Bone marrow (tissue), 2 donors: Measurements from ENCODE around the gene EDARADD.
A peak's percentile ranks its signal among the peaks of the same experiment; 100 is the strongest.

Source experiments
- DNase-seq, 2 donors: peaks; one replicate each; lab custom pipeline; 2025; lab: John Stamatoyannopoulos, UW

The EDARADD gene

DNA sequence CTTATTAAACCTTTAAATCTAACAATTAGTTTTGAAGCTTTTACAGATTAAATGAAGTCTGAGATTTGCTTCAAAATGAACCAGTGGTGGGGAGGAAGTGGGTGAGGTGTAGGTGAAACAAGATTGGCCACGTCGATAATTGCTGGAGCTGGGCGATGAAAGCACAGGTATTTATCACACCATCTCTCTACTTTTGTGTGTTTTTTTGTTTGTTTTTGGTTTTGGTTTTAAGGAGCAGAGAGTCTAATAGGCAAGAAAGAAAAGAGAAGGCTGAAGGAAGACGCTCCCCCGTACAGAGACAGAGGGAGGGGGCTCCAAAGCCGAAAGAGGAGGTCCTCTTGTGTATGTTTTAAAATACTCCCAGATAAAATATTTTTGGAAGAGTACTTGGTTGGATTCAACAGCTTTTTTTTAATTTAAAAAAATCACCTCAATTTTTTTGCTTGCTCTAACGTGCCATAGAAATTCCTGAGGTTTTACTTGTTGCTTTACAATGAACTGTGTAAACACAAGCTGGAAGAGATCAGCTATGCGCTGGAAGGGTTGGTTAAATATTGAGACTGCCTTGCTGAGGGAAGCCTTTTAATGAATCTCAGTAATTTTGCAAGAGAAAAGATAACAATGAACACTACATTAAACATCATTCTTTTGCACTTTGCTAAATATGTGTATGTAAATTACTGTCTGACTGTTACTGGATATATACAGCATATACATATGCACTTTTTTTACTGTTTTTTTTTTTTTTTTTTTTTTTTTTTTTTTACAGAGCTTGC lies 123.0 kb downstream of the EDARADD start:
- no peak for DNase-seq

DNA sequence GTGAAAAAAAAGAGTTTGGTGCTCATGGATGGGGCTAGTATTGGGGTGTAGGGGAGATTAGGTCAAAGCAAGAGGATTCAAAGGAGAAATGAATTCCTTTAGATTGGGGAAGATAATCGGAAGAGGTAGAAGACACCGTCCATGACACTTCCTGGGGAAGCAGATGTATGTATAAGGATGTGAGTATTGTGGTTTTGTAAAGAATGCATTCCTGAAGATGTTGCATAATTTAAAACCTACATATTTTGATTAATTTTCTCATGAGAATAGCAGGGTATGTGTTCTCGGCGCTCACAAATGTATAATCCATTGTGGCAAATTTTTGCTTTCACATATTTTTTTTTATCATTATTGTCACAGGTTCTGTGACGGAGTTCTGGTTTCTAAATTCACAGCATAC lies 124.2 kb downstream of the EDARADD start:
- DNase-seq: peak in 1 of 2 donors; percentile 24

DNA sequence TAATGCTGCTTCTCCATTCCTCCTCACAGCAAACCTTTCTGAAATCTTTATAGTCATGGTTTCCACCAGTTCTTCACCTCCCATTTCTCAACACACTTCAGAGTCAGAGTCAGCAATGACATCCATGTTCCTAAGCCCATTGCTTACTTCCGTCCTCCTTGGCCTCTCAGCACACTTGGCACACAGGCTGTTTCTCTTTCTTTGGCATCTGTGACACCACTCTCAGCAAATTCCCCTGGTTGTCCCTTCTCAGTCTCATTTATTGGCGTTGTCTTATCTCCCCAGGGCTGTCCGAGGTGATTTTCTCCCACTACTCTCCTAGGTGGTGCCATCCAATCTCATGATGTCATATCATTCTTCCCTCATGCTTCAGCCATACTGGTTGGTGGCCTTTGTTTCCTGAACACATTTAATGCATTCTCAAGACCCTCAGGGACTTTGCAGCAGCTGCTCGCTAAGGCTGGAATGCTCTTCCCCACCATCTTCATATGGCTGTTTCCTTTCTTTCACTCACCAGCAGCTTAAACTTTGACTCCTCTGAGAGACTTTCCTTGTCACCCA lies 126.4 kb downstream of the EDARADD start:
- no peak for DNase-seq

DNA sequence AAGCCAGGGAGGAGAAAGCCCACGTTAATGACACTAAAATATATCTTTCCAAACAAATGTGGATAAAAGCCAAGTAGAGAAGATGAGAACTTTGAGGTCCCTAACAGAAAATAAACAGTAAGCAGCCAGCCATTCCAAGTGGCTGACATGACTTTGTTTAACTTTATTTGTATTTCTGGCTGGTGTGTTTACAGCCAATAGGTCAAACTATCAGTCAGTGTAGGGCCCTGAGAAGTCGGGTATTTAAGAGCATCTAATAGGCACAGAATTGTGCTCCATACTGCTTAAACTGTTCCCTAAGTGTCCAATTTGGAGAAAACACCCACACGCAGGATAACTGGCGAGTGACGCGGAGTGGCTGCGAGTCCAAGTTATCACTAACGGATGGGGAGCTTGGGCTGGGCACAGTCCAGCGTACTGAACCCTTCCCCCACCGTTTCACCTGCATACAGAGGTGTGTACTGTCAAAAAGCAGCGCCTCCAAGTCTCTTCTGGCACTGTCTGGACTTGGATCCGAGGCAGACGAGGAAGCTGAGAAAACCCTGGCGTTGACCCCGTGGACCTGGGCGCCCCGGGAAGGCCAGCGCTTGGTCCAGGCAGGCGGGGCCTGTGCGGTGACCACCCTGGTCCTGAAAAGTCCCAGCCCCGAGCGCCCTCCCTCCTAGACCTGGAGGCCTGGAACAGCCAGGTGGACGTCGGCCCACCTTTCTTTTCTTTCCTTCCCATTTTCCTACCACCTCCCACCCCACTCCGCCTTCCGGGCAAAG lies 129.0 kb downstream of the EDARADD start:
- DNase-seq: no peak

DNA sequence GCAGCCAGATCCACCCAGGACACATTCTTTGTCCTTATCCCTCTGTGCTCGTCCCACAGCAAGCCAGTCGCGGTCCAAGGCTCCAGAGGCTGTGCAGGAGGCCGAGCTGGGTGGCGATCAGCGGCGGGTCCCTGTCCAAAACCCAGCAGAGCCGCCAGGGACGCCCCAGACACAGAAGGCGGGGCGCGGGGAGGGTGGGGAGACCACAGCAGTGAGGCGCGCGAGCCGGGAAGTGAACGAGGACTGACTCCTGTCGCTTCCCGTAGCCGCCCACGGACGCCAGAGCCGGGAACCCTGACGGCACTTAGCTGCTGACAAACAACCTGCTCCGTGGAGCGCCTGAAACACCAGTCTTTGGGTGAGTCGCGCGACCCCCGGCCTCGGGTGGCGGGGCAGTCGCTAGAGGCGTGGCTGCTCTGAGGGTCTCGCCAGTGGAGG lies 129.6 kb downstream of the EDARADD start, which contains the start of gene LGALS8:
Gene LGALS8 (plus strand): TSS at position 279 of the 438 bp plus-strand sequence. CDS start 2,089 bp downstream, outside the sequence.
- peak; percentile 66 to 86 for DNase-seq

DNA sequence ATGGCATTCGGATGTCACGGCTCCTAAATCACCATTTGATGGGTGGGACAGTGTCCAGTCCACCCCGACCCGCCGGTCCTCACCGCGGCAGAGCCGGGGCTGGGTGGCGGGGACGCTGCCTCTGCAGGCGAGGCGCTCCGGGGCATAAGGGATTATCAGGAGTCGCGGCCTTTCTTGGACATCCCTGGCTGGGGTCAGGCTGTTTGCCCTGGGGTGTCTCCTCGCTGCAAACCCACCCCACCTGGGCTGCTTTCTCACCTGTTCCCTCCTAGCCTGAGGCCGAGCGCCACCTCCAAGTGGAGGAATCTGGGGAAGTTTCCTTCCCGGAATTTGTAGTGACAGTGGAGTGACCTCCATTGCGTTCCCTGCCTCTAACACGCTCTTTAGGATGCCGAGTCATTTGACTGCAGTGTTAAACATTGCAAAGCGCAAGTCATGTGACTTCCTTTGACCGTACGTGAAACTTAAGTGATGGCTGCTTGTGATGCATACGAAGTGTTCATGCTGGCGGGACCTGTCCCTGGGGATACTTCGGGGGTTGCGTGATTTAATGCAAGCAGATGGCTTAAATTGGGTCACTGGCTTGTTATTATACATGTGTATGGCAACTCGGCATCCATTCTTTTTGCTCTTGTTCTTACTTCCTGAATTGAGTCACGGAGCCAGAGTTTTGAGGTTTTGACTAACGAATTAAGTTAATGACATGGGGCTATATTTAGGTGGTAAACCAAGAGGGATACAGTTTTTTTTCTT lies 130.2 kb downstream of the EDARADD start:
- DNase-seq: peak; percentile 30 to 48

DNA sequence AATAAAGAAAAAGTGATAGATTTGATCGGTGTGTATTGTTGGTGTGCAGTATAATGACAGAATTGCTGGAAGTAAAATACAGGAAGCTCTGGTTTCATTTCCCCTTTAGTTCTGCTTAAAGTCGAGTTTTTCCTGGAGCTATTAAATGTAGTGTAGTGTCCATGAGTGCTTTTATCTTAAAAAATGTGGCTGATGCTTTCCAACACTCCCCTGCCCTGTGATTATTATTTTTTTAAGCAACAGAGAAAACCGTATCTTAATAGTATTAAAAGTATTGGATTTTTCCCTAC lies 130.8 kb downstream of the EDARADD start:
- no peak for DNase-seq

DNA sequence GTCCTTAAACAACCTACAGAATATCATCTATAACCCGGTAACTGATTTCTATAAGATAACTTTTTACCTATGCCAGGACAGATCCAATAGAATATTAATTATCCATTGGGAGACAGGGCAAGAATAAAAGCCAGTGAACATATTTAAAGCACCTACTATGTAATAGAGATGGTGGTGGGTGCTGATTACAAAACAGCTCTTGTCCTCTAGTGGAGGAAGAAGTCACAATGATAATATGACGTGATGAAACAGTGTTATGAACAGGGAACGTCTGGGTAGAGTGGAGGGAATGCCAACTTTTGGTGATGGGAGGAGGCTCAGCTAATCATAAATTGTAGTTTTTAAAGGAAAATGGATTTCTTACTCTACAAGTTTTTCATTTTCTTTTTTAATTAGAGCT lies 132.0 kb downstream of the EDARADD start:
- no peak for DNase-seq

DNA sequence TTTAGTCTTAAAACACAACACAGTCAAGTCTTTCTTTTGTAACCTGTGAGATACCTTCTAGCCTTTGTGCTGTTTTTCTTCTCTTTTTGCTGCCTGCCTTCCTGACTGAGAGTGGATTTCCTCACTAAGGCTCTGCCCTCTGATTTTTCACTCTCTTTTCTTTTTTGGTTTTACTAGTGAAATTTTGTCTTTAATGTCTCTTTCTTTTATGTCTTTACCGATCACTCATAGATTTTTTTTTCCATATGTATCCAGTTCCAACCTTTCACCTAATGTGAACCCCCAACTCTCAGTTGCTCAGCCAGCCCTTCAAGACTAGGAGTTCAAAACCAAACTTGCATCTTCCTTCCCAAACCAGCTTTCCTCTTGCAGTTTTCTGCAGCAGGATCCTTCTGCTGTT lies 136.2 kb downstream of the EDARADD start:
- no peak for DNase-seq

DNA sequence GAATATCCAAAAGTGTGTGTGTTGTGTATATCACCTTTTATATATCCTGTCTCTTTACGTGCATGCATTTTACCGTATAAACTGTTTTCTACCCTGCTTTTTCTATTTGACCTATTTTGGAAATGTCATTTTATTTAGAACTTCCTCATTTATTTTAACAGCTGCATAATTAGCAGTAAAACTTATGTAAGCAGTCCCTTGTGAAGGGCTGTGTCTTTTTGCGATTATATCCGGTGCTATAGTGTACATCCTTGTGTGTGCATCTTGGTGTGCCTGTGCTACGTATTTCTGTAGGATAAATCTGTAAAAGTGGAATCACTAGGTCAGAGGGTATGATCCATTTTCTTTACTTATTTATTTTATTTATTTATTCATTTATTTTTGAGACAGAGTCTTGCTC lies 136.9 kb downstream of the EDARADD start:
- no peak for DNase-seq

DNA sequence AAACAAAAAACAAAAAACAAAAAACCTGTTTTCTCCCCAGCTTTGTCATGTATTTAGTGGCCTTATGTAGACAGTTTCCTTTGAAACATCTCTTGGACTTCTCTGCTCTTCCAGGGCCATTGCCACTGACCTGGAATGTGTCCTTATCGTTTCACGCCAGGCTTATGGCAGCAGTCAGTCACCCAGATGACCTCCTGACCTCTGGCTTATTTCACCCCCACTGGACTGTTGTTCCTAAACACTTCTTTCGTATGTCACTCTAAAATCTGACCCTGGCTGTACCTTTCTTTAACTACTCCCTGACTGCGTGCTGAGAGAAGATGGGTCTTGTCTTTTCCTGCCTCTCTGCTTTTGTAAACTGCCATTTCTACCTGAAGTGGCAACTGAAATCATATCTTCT lies 138.8 kb downstream of the EDARADD start:
- DNase-seq: no peak

DNA sequence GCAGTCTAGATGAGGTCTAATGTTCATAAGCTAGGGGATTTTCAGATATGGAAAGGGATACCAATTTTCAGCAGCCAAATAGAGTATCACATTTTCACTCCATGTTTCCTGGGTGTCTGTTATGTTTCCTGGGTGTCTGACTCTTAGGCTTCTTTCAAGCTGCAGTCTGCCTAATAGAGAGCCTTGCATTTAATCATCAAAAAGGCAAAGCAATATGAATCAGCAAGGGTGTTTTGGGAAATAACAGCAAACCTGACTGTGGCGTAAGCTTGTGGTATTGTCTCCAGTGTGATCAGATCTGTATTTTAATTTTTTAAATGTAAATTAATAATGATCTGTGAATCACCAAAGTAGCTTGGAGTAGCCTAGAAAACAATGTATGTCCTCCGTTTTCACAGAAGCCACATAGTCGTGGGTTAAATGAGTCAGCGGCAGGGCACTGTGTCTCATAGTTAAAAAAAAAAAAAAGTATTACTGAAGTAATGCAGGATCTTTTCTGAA lies 140.1 kb downstream of the EDARADD start:
- no peak for DNase-seq
